ENCODE data around the gene ZNF536.

DNA sequence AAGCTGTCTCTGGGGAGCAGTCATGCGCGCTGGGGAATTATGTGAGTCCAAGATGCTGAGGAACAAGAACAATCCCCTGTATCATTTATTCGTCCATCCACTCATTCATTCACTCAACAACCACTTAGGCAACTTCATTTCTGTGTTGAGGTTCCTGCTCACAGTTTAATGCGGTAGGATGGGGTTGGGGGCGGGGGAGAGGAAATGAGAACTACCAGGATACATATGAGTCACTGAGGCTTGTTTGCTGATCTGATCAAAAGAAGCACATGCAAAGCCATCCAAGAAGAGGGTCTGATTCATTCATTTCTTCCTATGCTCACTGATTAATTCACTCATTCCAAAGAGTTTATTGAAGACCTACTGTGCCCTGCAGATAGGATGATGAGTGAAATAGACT is 20.9 kb downstream of the ZNF536 start:
- TF ChIP-seq EP300 (IDR thresholded peaks at IDR 0.05) = no peak
- TF ChIP-seq CTCF (IDR thresholded peaks at IDR 0.05) = no peak

Data from ovary (tissue), 3 donors.